HG03280 (cell line): Measurements from ENCODE around the gene KIF17.

Source experiments
- ATAC-seq: cut with Tn5 transposase; IDR thresholded peaks from one replicate; pipeline ENCODE4 v1.9.1; 2021; ENCODE audit warnings: mild to moderate bottlenecking, moderate library complexity; ENCODE audit not compliant: unreplicated experiment

KIF17 gene

GRCh38 chr1:20711285-20712214 lies 6.3 kb downstream of the KIF17 start:
- no peak for ATAC-seq

GRCh38 chr1:20710469-20711284 lies 7.1 kb downstream of the KIF17 start:
- ATAC-seq = no peak

- ATAC-seq = no peak
Observed at GRCh38 chr1:20709868-20710267, 7.9 kb downstream of the KIF17 start.

- ATAC-seq = no peak
Observed at GRCh38 chr1:20708891-20709290, 8.9 kb downstream of the KIF17 start.

GRCh38 chr1:20708057-20708456 lies 9.8 kb downstream of the KIF17 start:
- no peak for ATAC-seq

GRCh38 chr1:20706841-20707240 lies 11.0 kb downstream of the KIF17 start:
- ATAC-seq = no peak

- no peak for ATAC-seq
Observed at GRCh38 chr1:20705203-20705755, 12.5 kb downstream of the KIF17 start.

GRCh38 chr1:20704390-20705202 lies 13.2 kb downstream of the KIF17 start:
- ATAC-seq = no peak

- ATAC-seq = no peak
Observed at GRCh38 chr1:20703124-20703756, 14.6 kb downstream of the KIF17 start.

- no peak for ATAC-seq
Observed at GRCh38 chr1:20702416-20702815, 15.4 kb downstream of the KIF17 start.

GRCh38 chr1:20701847-20702246 lies 16.0 kb downstream of the KIF17 start:
- ATAC-seq = no peak

- no peak for ATAC-seq
Observed at GRCh38 chr1:20701446-20701845, 16.4 kb downstream of the KIF17 start.

GRCh38 chr1:20700636-20701215 lies 17.1 kb downstream of the KIF17 start:
- ATAC-seq = no peak

GRCh38 chr1:20699558-20699957 lies 18.2 kb downstream of the KIF17 start:
- ATAC-seq = no peak

GRCh38 chr1:20698195-20698910 lies 19.5 kb downstream of the KIF17 start:
- ATAC-seq = no peak

- no peak for ATAC-seq
Observed at GRCh38 chr1:20697563-20697962, 20.2 kb downstream of the KIF17 start.

- peak; percentile 81 for ATAC-seq
Observed at GRCh38 chr1:20696397-20697333, 21.1 kb downstream of the KIF17 start.

GRCh38 chr1:20695515-20695914 lies 22.3 kb downstream of the KIF17 start:
- no peak for ATAC-seq
